Amygdala (tissue), 56 donors: ENCODE data around the gene HCN2.

Experiments used
- DNase-seq, 56 donors: peaks; one replicate each; lab custom pipeline; 2025; lab: John Stamatoyannopoulos, UW

Gene HCN2

GRCh38 chr19:589693-590395 lies at the start of gene HCN2:
TSS of gene HCN2 (plus strand) at chr19:589881. CDS start at chr19:589946, 65 bp downstream.
- peak in 1 of 56 donors; percentile 39 for DNase-seq

DNA sequence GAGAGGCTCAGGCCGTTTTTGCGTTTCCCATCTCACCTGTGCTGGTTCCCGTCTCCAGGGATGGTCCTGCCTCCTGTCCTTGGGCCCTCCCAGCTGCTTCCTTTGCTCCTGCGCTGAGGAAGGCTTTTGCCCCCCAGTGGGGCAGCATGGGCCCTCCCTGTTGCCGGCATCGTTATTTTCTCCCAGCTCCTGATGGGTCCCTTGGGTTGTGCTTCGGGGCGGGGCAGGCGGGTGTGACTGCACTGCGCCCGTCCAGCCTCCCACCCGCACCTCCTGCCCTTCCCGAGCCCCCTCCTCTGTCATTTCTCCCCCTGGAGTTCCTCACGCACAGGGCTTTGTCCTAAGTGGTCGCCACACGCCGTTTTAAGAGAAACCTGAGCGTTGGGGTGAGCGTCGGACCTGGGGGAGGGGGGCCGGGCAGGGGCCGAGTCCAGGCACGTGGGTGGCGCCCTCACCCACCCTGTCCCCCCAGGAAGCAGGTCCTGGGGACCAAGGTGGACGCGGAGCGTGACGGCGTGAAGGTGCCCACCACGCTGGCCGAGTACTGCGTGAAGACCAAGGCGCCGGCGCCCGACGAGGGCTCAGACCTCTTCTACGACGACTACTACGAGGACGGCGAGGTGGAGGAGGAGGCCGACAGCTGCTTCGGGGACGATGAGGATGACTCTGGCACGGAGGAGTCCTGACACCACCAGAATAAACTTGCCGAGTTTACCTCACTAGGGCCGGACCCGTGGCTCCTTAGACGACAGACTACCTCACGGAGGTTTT lies 48.6 kb upstream of the HCN2 start:
- DNase-seq: no peak

- DNase-seq: no peak
Measured at GRCh38 chr19:541699-542098, 48.0 kb upstream of the HCN2 start.

GRCh38 chr19:542173-542866 lies 47.4 kb upstream of the HCN2 start:
- no peak for DNase-seq

DNA sequence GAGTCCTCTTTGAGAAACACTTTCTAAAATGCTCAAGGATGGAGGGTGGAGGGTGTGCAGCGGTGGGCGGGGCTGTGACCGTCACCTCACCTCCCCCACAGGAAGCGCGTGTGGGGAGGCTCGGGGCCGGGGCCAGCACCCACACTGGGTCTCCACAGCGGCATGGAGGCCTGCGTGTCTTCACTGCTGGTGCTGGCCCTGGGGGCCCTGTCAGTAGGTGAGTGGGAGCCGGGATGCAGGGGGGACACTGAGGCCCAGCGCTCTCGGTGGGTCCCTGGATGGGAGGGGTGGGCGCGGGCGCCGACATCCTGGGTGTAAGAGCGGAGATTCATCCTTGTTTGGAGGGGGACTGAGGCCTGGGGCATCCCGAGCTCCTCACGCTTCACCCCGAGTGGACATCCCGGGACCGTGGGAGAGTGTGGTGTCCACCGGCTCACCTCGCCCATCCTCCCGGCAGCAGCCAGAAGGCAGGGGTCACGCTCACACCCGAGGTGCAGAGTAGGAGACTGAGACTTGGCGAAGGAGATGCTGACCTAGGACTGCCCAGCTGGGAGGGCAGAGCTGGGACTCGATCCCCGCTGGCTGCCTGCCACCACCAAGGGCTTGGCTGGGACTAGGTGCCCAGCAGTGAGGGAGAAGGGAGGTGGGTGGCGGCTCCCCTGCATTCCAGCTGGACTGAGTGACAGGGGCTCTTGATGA lies 45.6 kb upstream of the HCN2 start, which contains the start of gene GZMM:
Gene GZMM, plus strand, starts transcription at position 144 of the 699 bp plus-strand sequence. Its CDS starts 19 bp downstream, at position 163.
- DNase-seq: peak in 2 of 56 donors; percentile 7 to 12

GRCh38 chr19:547117-547516 lies 42.6 kb upstream of the HCN2 start:
- DNase-seq: no peak

DNA sequence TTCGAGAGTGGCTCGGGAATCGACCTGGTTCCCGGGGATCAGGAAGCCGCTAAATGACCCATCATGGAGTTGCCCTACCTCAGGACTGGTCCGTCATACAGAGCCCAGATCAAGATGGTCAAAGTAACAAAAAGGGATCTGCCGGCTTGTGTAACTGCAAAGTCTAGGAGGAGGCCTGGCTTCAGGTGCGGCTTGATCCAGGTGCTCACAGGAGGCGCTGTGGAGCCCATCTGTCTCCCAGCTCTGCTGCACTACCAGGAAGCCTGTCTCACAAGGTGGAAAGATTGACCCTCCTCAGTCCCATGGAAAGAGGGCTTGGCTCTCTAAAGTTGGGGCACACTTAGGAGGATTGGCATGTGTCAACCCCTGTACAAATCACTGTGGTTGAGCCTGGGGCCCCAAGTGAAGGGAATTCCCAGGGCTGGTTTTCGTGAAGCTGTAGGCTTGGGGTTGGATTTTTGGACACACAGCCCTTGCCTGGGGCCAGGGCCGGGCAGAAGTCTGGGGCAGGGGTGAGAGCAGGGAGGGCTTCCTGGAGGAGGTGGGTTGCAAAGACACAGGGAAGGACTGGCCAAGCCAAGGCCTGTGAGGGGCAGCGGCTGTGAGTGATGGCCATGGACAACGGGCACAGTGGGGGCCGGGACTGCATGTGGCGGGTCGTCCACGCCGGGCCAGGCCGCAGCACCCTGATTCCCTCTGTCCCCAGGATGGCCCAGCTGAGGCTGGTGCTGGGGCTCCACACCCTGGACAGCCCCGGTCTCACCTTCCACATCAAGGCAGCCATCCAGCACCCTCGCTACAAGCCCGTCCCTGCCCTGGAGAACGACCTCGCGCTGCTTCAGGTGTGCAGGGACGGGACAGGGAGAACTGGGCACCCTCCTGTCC lies 41.6 kb upstream of the HCN2 start:
- no peak for DNase-seq

- DNase-seq: no peak
Measured at GRCh38 chr19:548886-549830, 40.5 kb upstream of the HCN2 start.

GRCh38 chr19:554817-555216 lies 34.9 kb upstream of the HCN2 start:
- DNase-seq: no peak

- no peak for DNase-seq
Measured at GRCh38 chr19:555474-555808, 34.2 kb upstream of the HCN2 start.

- DNase-seq: no peak
Measured at GRCh38 chr19:556611-557382, 32.9 kb upstream of the HCN2 start.

DNA sequence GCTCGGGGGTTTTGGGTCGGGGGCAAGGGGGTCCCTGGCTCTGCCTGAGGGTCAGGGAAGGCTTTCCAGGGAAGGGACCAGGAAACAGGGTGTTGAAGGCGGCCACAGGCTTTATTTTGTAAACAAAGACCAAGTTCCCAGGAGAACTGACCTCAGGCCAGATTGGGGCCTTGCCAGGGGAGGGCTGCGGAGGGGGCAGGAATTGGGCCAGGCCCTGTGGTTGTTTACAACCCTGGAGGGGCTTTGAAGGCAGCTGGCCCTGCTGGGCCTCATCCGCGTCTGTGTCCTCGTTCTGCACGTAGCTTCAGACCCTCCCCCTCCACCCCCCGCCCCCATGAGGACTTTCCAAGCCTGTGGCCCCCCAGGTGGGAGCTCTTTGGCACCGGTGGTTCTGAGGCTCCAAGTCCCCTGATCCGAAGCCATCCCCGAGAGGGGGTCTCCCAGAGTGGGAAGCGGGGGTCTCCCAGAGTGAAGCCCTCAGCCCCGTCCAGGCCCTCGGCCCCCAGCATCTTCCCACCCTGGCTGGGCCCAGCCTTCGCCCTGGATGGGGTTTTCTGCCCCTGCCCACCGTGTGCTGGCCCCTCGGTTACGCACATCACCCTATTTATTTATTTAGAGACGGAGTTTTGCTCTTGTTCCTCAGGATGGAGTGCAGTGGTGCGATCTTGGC lies 30.8 kb upstream of the HCN2 start:
- peak in 8 of 56 donors; percentile 6 to 47 (median 28) for DNase-seq

- no peak for DNase-seq
Measured at GRCh38 chr19:560121-560520, 29.6 kb upstream of the HCN2 start.

- no peak for DNase-seq
Measured at GRCh38 chr19:566403-566802, 23.3 kb upstream of the HCN2 start.

DNA sequence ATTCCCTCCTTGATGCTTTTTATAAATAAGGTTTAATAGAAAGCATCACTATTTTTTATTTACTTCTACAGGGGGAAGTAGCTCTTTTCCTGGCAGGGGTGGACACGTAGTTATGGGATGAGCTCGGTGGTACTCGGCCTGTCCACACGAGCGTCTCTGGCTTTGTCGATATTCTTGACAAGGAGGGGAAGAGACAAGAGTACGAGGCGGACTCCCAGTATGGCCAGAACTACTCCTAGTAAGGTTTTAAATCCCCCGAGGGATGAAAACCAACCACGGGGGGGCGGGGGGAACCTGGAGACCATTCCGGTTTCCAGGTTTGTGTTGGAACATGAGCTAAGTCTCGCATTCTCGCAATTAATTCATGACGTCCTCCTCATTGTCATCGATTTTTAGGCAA lies 22.8 kb upstream of the HCN2 start:
- no peak for DNase-seq

GRCh38 chr19:567296-567900 lies 22.3 kb upstream of the HCN2 start:
- no peak for DNase-seq

DNA sequence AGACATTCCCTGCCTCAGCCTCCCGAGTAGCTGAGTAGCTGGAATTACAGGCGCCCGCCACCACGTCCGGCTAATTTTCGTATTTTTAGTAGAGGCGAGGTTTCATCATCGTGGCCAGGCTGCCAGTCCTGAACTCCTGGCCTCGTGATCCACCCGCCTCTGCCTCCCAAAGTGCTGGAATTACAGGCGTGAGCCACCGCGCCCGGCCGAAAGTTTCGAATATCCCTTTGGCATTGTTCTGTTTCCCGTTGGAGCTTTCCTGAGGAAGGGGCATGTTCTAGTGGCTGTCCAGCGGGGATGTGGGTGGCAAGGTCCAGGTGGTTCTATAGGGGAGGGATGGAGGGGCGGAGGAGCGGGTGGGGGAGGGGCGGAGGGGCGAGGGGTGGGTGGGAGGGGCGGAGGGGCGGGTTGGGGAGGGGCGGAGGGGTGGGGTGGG lies 19.4 kb upstream of the HCN2 start:
- no peak for DNase-seq
